Measurements from ENCODE around the gene EYS. TPM values are rescaled to one million over a fixed set of nuclear protein-coding genes. Genes with fewer than 3 reads are reported as not detected.

EYS gene
- total and polyA plus RNA-seq, 4 donors, result 0.08 to 0.63 (median 0.36) TPM

GRCh38 chr6:63799313-63799712 lies 1907.7 kb downstream of the EYS start:
- Histone ChIP-seq H3K4me1 (ENCODE audit: control insufficient read depth in 4 of 4, insufficient read depth in 4 of 4, low read length in 3 of 4) (peaks cover 7 to 19% (median 14%) of the 10 kb centered on the region in 4 donors), H3K27me3 (ENCODE audit: control insufficient read depth in 4 of 4, insufficient read depth in 4 of 4, low read length in 3 of 4) (no peaks in the 10 kb centered on the region), H3K27ac (ENCODE audit: low read depth in 1 of 2, low read length in 2 of 2) (peak overlapping the region; percentile 74 to 76), H3K36me3 (ENCODE audit: control insufficient read depth in 4 of 4, insufficient read depth in 3 of 4, low read depth in 1 of 4, low read length in 3 of 4) (no peaks in the 10 kb centered on the region), H3K9ac (ENCODE audit: low read depth in 1 of 2, low read length in 2 of 2) (peak overlapping the region in 1 of 2 donors; percentile 50), H3K9me3 (ENCODE audit: control insufficient read depth in 4 of 4, low read length in 3 of 4) (no peaks in the 10 kb centered on the region), H3K4me3 (ENCODE audit: low read depth in 1 of 3, low read length in 3 of 3) (no peak overlapping the region)
- TF ChIP-seq NR2F2 (IDR thresholded peaks at IDR 0.05), result no peak
- no peak for TF ChIP-seq FOXA2 (IDR thresholded peaks at IDR 0.05)
- no peak for TF ChIP-seq CTCF (IDR thresholded peaks at IDR 0.05; ENCODE audit: low read depth, low read length, missing input control)
- no peak for TF ChIP-seq MAX (IDR thresholded peaks at IDR 0.05)
- TF ChIP-seq ZBTB33 (IDR thresholded peaks at IDR 0.05), result no peak
- no peak for TF ChIP-seq RXRA (IDR thresholded peaks at IDR 0.05)
- TF ChIP-seq ATF3 (IDR thresholded peaks at IDR 0.05), result no peak
- peak in 1 of 2 donors; percentile 14 for TF ChIP-seq GABPA (IDR thresholded peaks at IDR 0.05 in 1 of 2, conservative IDR thresholded peaks at IDR 0.05 in 1 of 2)
- no peak for TF ChIP-seq EGR1 (IDR thresholded peaks at IDR 0.05; ENCODE audit: low read depth in 2 of 2)
- TF ChIP-seq YY1 (IDR thresholded peaks at IDR 0.05), result no peak
- peak in 1 of 2 donors; percentile 2 for TF ChIP-seq HNF4A (conservative IDR thresholded peaks at IDR 0.05)
- TF ChIP-seq SP1 (IDR thresholded peaks at IDR 0.05), result peak; percentile 17
- no peak for TF ChIP-seq FOXA1 (IDR thresholded peaks at IDR 0.05)
- no peak for TF ChIP-seq HNF4G (IDR thresholded peaks at IDR 0.05)
- no peak for TF ChIP-seq TAF1 (conservative IDR thresholded peaks at IDR 0.05)
- peak; percentile 35 for TF ChIP-seq REST (IDR thresholded peaks at IDR 0.05)
- TF ChIP-seq RAD21 (IDR thresholded peaks at IDR 0.05), result no peak
- no peak for TF ChIP-seq JUND (IDR thresholded peaks at IDR 0.05)
- DNase-seq (ENCODE audit: low spot score), result no peak
- WGBS, result 40% methylated on average over 1 of the region's 1 CpG
